HepG2 (cell line): Measurements from ENCODE around the gene CMIP. TPM values are rescaled to one million over a fixed set of nuclear protein-coding genes. Genes with fewer than 3 reads are reported as not detected.

Source experiments
- CC2D1A ChIP-seq: sonication (generic); formaldehyde crosslinking; IDR thresholded peaks from 2 replicates; pipeline ENCODE4 v1.8.1; 2023; ENCODE audit warnings: mild to moderate bottlenecking, missing genetic modification reagents
- ELF4 ChIP-seq: sonication (generic); formaldehyde crosslinking; IDR thresholded peaks from 2 replicates; pipeline ENCODE4 v1.5.0; 2020; ENCODE audit warnings: missing genetic modification reagents, mild to moderate bottlenecking, moderate library complexity, borderline replicate concordance
- GLI4 ChIP-seq: sonication (generic); formaldehyde crosslinking; IDR thresholded peaks from 2 replicates; pipeline ENCODE4 v1.5.1; 2020; ENCODE audit warnings: missing genetic modification reagents, mild to moderate bottlenecking, moderate library complexity, borderline replicate concordance
- HNF1B ChIP-seq: sonication (generic); formaldehyde crosslinking; IDR thresholded peaks from 2 replicates; pipeline ENCODE4 v1.5.1; 2020; ENCODE audit warnings: mild to moderate bottlenecking, moderate library complexity, missing genetic modification reagents
- HNRNPLL ChIP-seq: fragments of 200-400 bp; formaldehyde crosslinking; IDR thresholded peaks from 2 replicates; pipeline ENCODE4 v1.6.1; 2017; ENCODE audit warnings: mild to moderate bottlenecking, low read depth, low read length; ENCODE audit not compliant: poor library complexity, severe bottlenecking
- ISL2 ChIP-seq: sonication (generic); formaldehyde crosslinking; IDR thresholded peaks from 2 replicates; pipeline ENCODE4 v1.5.0; 2020; ENCODE audit warnings: missing genetic modification reagents
- LRRFIP1 ChIP-seq: sonication (generic); formaldehyde crosslinking; conservative IDR thresholded peaks from 2 replicates; pipeline ENCODE4 v1.4.0; 2020; ENCODE audit warnings: missing genetic modification reagents
- MAF1 ChIP-seq: sonication (generic); formaldehyde crosslinking; IDR thresholded peaks from 2 replicates; pipeline ENCODE4 v1.5.0; 2020; ENCODE audit warnings: missing genetic modification reagents, borderline replicate concordance
- RFXANK ChIP-seq: IDR thresholded peaks from 2 replicates; pipeline ENCODE4 v1.6.1; 2016
- SMAD1 ChIP-seq: sonication (generic); formaldehyde crosslinking; IDR thresholded peaks from 2 replicates; pipeline ENCODE4 v1.4.0; 2020; ENCODE audit warnings: missing genetic modification reagents, low read depth, mild to moderate bottlenecking, borderline replicate concordance
- SNAPC2 ChIP-seq: sonication (generic); formaldehyde crosslinking; IDR thresholded peaks from 2 replicates; pipeline ENCODE4 v1.8.1; 2022; ENCODE audit warnings: mild to moderate bottlenecking, missing genetic modification reagents
- TRIM22 ChIP-seq: fragments of 450-650 bp; IDR thresholded peaks from 2 replicates; pipeline ENCODE4 v1.6.1; 2017
- ZBTB49 ChIP-seq: sonication (generic); formaldehyde crosslinking; IDR thresholded peaks from 2 replicates; pipeline ENCODE4 v1.4.0; 2020; ENCODE audit warnings: missing genetic modification reagents, borderline replicate concordance
- ZMYM4 ChIP-seq: sonication (generic); formaldehyde crosslinking; IDR thresholded peaks from 2 replicates; pipeline ENCODE4 v1.8.1; 2023; ENCODE audit warnings: mild to moderate bottlenecking, missing genetic modification reagents
- ZNF331 ChIP-seq: sonication (generic); formaldehyde crosslinking; IDR thresholded peaks from 2 replicates; pipeline ENCODE4 v1.4.0; 2020; ENCODE audit warnings: missing genetic modification reagents
- ZNF354B ChIP-seq: sonication (generic); formaldehyde crosslinking; IDR thresholded peaks from 2 replicates; pipeline ENCODE4 v1.8.0; 2022; ENCODE audit warnings: mild to moderate bottlenecking, missing genetic modification reagents
- ZNF720 ChIP-seq: sonication (generic); formaldehyde crosslinking; IDR thresholded peaks from 2 replicates; pipeline ENCODE4 v1.4.0; 2020; ENCODE audit warnings: missing genetic modification reagents
- ZNF792 ChIP-seq: IDR thresholded peaks from 2 replicates; pipeline ENCODE4 v1.6.1; 2016
- polyA plus RNA-seq, 8 experiments: library from polyadenylated mRNA; depleted of rRNA in 3 of 8; stranded (reverse) in 7 of 8; unstranded in 1 of 8; fragments of >200 nt; fragmentation: Illumina TruSeq in 4 of 8; extraction: Trizol in 4 of 8; gene quantifications; 2 replicates each; pipeline versions ENCODE4 v1.2.1 to v1.2.3, GENCODE V29; 2011 to 2016; ENCODE audit warnings: low read depth in 4 of 8, missing spikeins in 1 of 8, mixed read lengths in 1 of 8; ENCODE audit not compliant: insufficient read depth in 1 of 8
- total RNA-seq, 5 experiments: library from RNA; depleted of rRNA; stranded (reverse); fragments of >200 nt; fragmentation: Illumina TruSeq; extraction: Trizol; gene quantifications; 2 replicates each; pipeline ENCODE4 v1.2.3, GENCODE V29; 2016; ENCODE audit warnings: low read depth in 1 of 5

CMIP gene
- total and polyA plus RNA-seq, 2 of the 13 experiments (the other 11 are each of a cell fraction or from before 2014, with no cell fraction given): 10.9 to 18.1 TPM

GRCh38 chr16:81448154-81449131, 3.8 kb downstream of the CMIP start (continued):
- no peak for TF ChIP-seq LRRFIP1 (CRISPR knock-in tag)
- no peak; the same call in 1 of the 2 replicates for TF ChIP-seq ELF4
- peak; percentile 73 for TF ChIP-seq HNRNPLL
- TF ChIP-seq TRIM22: no peak
- TF ChIP-seq SMAD1 (CRISPR knock-in tag): no peak
- TF ChIP-seq ISL2 (CRISPR knock-in tag): peak; percentile 88
- TF ChIP-seq MAF1: no peak
- TF ChIP-seq SNAPC2 (CRISPR knock-in tag): no peak
- no peak for TF ChIP-seq ZNF354B (CRISPR knock-in tag)
- TF ChIP-seq RFXANK (CRISPR knock-in tag): peak; percentile 87; the same call in 1 of the 2 replicates
- TF ChIP-seq ZNF331 (CRISPR knock-in tag): peak; percentile 98
- TF ChIP-seq CC2D1A: no peak; the same call in 1 of the 2 replicates
- peak; percentile 99 for TF ChIP-seq HNF1B (CRISPR knock-in tag)
- TF ChIP-seq GLI4 (CRISPR knock-in tag): peak; percentile 90; the same call in 1 of the 2 replicates
- TF ChIP-seq ZNF792 (CRISPR knock-in tag): peak; percentile 96
- no peak for TF ChIP-seq ZBTB49 (CRISPR knock-in tag)
- no peak for TF ChIP-seq ZNF720 (CRISPR knock-in tag)
- peak; percentile 89 for TF ChIP-seq ZMYM4
